Esophagus squamous epithelium (tissue), 5 donors: ENCODE measurements around the gene ADARB2. TPM values are rescaled to one million over a fixed set of nuclear protein-coding genes. Genes with fewer than 3 reads are reported as not detected.

Source experiments
- DNase-seq: peaks from one replicate; lab custom pipeline; 2025; lab: John Stamatoyannopoulos, UW
- H3K27ac ChIP-seq, 4 donors: fragments of 200-600 bp; sonication (generic); one replicate each; pipeline ENCODE4 v1.5.1; 2016 to 2019; ENCODE audit warnings: mild to moderate bottlenecking in 1 of 4
- H3K27me3 ChIP-seq, 4 donors: fragments of 200-600 bp; sonication (generic); 1 replicate in 3 of 4; 2 replicates in 1 of 4; pipeline versions ENCODE4 v1.5.1 to v1.6.0; 2017 to 2021; ENCODE audit warnings: antibody characterized with exemption in 1 of 4
- H3K36me3 ChIP-seq, 3 donors: fragments of 200-600 bp; sonication (generic); one replicate each; pipeline ENCODE4 v1.5.1; 2016 to 2019
- H3K4me1 ChIP-seq, 3 donors: fragments of 200-600 bp; sonication (generic); one replicate each; pipeline ENCODE4 v1.5.1; 2017 to 2019
- H3K4me3 ChIP-seq, 4 donors: fragments of 200-600 bp; sonication (generic); 1 replicate in 3 of 4; 2 replicates in 1 of 4; pipeline ENCODE4 v1.5.1; 2016 to 2019; ENCODE audit warnings: mild to moderate bottlenecking in 2 of 4, moderate library complexity in 1 of 4
- H3K9me3 ChIP-seq, 3 donors: fragments of 200-600 bp; sonication (generic); one replicate each; pipeline ENCODE4 v1.5.1; 2016 to 2019
- POLR2A ChIP-seq, 4 donors: fragments of 450-650 bp; IDR thresholded peaks; one replicate each; pipeline ENCODE4 v1.6.1; 2017; ENCODE audit warnings: antibody characterized with exemption in 4 of 4, mild to moderate bottlenecking in 4 of 4, moderate library complexity in 3 of 4
- WGBS, 2 donors: methylation state at CpG; one replicate each; pipeline ENCODE4 v1.1.5; 2018; 5-methylcytosine and 5-hydroxymethylcytosine counted together
- intact Hi-C: fragments of 100-400 bp; cut with DNase I; formaldehyde crosslinking; loops from one replicate; pipeline ENCODE4 v1.15.0; 2022
- total RNA-seq, 4 donors: library from RNA; depleted of rRNA; stranded (reverse); fragments of >200 nt; gene quantifications; one replicate each; pipeline ENCODE4 v1.1.0, GENCODE V29; 2016
- TF ChIP-seq, protein P1 (sequence below), 6 experiments: fragments of 450-650 bp in 4 of 6; fragments of 200-600 bp in 2 of 6; sonication (generic) in 2 of 6; IDR thresholded peaks; one replicate each; pipeline ENCODE4 v1.5.1; 2016 to 2019; ENCODE audit warnings: antibody characterized with exemption in 6 of 6, mild to moderate bottlenecking in 4 of 6, moderate library complexity in 4 of 6
- donor health status: DM: yes; HTN: yes; CAD: no.

The ADARB2 gene
- total RNA-seq, 4 donors from 2014 or later: 0.21 to 3.5 (median 1.5) TPM

DNA sequence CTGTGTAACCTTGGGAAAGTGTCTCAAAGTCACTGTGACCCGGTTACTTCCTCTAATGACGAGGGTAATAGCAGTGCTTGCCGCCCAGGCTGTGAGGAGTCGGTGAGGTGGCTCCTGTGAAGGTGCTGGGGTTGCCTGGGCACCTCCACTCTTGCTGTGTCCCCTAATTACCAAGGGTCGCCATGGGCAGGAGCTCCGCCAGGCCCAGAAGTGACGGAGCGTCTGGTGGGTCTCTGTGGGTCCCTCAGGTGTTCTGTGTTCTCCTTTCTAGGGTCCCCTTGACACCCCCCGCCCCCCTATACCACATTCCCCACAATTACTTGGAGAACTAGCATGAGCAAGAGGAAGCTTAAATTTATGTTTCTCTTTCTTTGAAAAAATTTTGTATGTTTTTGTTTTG is 519.7 kb downstream of the ADARB2 start:
- intact Hi-C loops: no loop called here
- WGBS, 2 donors: 92 to 100% methylated on average over 6 to 9 of the region's 9 CpGs
- TF ChIP-seq, protein P1, sequence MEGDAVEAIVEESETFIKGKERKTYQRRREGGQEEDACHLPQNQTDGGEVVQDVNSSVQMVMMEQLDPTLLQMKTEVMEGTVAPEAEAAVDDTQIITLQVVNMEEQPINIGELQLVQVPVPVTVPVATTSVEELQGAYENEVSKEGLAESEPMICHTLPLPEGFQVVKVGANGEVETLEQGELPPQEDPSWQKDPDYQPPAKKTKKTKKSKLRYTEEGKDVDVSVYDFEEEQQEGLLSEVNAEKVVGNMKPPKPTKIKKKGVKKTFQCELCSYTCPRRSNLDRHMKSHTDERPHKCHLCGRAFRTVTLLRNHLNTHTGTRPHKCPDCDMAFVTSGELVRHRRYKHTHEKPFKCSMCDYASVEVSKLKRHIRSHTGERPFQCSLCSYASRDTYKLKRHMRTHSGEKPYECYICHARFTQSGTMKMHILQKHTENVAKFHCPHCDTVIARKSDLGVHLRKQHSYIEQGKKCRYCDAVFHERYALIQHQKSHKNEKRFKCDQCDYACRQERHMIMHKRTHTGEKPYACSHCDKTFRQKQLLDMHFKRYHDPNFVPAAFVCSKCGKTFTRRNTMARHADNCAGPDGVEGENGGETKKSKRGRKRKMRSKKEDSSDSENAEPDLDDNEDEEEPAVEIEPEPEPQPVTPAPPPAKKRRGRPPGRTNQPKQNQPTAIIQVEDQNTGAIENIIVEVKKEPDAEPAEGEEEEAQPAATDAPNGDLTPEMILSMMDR (IDR thresholded peaks at IDR 0.05): no peak
- TF ChIP-seq POLR2A (IDR thresholded peaks at IDR 0.05): no peak

DNA sequence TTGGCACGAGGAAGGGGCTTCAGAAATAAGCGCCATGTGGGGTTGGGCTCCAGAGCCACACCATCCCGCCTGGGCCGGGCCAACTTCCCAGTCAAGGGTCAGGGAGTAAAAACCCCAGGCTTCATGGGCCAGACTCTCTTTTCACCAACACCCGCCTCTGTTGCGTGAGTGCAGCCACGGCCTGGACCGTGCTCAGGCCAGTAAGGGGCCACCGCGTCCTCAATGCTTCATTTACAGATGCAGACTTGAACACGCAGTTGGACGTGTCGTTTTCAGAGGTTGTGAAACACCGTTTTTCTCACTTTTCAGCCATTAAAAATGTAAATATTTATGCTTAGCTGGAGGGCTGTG is 520.1 kb downstream of the ADARB2 start:
- WGBS, 2 donors: 89 to 93% methylated on average over 9 to 14 of the region's 14 CpGs
- intact Hi-C loops: no loop called here
- H3K36me3 ChIP-seq: no peaks in the 10 kb centered on the region
- H3K9me3 ChIP-seq: no peaks in the 10 kb centered on the region
- TF ChIP-seq, protein P1 (IDR thresholded peaks at IDR 0.05): no peak
- TF ChIP-seq POLR2A (IDR thresholded peaks at IDR 0.05): no peak
- no peak overlapping the region for H3K4me3 ChIP-seq
- no peak overlapping the region for H3K27ac ChIP-seq
- no peak for DNase-seq
- H3K4me1 ChIP-seq: no peaks in the 10 kb centered on the region
- no peaks in the 10 kb centered on the region for H3K27me3 ChIP-seq

More for the DNA sequence above, 519.7 kb downstream of the ADARB2 start:
- Histone ChIP-seq H3K4me3 (no peak overlapping the region), H3K36me3 (no peaks in the 10 kb centered on the region), H3K27ac (no peak overlapping the region), H3K4me1 (no peaks in the 10 kb centered on the region), H3K27me3 (no peaks in the 10 kb centered on the region), H3K9me3 (no peaks in the 10 kb centered on the region)
- no peak for DNase-seq

DNA sequence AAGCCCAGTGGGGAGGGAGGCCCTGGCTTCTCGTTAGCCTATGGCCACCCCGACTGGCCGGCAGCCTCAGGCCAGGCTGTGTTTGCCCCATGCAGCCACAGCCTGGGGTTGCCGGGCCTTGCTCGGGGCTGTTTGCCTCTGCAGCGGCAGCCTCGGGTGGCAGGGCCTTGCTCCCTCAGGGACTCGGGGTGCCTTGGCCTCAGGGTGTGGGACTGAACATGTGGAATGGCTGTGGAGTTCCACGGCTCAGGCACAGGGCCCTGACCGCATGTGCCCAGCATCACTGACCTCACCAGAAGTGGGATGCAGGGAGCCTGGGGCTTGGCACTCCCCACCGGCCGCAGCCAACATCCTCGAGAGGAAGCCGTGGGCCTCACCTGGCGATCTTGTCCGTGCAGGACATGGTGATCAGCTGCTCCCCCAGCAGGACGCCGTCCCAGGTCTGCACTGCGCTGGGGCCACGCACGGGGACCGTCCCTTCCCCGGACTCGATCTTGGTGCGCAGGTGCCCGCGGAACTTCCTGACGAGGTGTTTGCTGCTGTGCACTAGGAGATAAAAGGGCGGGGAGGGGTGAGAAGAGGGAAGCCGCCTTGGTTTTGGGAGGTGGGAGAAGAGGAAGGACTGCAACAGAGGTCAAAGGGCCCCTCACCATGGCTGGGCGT is 520.6 kb downstream of the ADARB2 start:
- H3K27me3 ChIP-seq: no peaks in the 10 kb centered on the region
- DNase-seq: no peak
- H3K4me3 ChIP-seq: no peak overlapping the region
- H3K36me3 ChIP-seq: no peaks in the 10 kb centered on the region
- no peak overlapping the region for H3K27ac ChIP-seq
- 75 to 80% methylated on average over 2 to 3 of the region's 31 CpGs for whole genome bisulfite sequencing, 2 donors
- no peak for TF ChIP-seq POLR2A (IDR thresholded peaks at IDR 0.05)
- TF ChIP-seq, protein P1 (IDR thresholded peaks at IDR 0.05): no peak
- no peaks in the 10 kb centered on the region for H3K9me3 ChIP-seq
- no peaks in the 10 kb centered on the region for H3K4me1 ChIP-seq
- intact Hi-C loops: no loop called here

DNA sequence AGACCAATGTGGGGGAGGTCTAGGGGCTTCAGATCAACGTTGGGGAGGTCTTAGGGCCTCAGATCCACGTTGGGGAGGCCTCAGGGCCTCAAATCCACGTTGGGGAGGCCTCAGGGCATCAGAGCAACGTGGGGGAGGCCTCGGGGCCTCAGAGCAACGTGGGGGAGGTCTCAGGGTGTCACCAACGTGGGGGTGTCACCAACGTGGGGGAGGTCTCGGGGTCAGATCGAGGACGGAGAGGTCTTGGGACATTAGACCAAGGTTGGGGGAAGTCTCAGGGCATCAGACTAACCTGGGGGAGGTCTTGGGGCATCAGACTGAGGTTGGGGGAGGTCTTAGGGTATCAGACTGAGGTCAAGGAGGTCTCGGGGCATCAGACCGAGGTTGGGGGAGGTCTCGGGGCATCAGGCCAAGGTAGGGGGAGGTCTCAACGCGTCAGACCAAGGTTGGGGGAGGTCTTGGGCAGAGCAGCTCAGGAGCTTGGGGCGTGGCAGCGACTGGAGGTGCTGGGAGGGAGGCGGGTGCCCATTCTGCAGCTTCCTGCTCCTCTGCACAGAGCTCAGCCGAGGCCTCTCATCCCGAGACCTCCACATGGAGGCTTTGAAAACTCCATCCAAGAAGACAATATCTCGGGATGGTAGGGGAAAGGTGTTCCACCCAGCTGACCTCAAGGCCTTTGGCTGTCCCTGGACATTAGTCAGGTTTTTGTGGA is 521.3 kb downstream of the ADARB2 start:
- no peak for DNase-seq
- no peak overlapping the region for H3K27ac ChIP-seq
- TF ChIP-seq, protein P1 (IDR thresholded peaks at IDR 0.05): no peak
- TF ChIP-seq POLR2A (IDR thresholded peaks at IDR 0.05): no peak
- no peaks in the 10 kb centered on the region for H3K36me3 ChIP-seq
- H3K4me3 ChIP-seq: no peak overlapping the region
- H3K9me3 ChIP-seq: no peaks in the 10 kb centered on the region
- intact Hi-C loops: no loop called here
- no peaks in the 10 kb centered on the region for H3K27me3 ChIP-seq
- H3K4me1 ChIP-seq: no peaks in the 10 kb centered on the region
- 52 to 85% methylated on average over 4 to 11 of the region's 22 CpGs for WGBS, 2 donors

DNA sequence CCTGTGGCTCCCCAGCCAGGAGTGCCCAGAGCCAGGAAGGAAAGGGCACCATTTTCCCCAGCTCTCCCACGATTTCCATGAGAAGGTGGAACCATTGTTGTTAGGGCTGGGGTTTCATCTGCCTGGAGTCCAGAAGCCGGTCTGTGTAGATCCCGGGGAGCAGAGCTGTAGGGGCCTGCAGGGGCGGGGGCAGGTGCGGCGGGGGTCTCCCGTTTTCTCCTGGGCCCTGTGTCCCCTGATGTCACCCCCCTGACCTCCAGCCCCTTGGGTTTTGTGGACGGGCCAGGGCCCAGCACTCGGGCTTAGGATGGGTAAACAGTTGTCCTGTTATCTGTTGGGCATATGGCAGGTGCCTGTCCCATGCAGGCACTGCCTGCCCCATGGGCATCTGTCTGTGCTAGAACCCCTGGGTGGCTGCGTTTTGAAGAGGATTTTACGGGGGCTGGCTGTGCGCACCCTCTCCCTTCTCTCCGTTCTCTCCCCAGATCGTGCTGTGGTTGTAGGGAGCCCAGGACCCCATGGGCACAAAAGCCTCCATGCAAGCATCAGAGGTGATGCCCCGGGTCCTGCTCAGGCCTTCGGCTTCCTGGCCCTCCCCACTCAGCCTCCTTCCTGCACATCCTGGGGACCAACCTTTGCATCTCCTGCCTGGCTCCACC is 522.3 kb downstream of the ADARB2 start:
- no peaks in the 10 kb centered on the region for H3K4me1 ChIP-seq
- no peak for DNase-seq
- intact Hi-C loops: no loop called here

More for the DNA sequence above, 522.3 kb downstream of the ADARB2 start:
- Histone ChIP-seq H3K9me3 (no peaks in the 10 kb centered on the region), H3K4me3 (no peak overlapping the region), H3K36me3 (no peaks in the 10 kb centered on the region), H3K27ac (no peak overlapping the region), H3K27me3 (no peaks in the 10 kb centered on the region)
- WGBS, 2 donors: 82 to 85% methylated on average over 4 to 8 of the region's 16 CpGs
- TF ChIP-seq, protein P1 (IDR thresholded peaks at IDR 0.05): no peak
- TF ChIP-seq POLR2A (IDR thresholded peaks at IDR 0.05): no peak
